ENCODE measurements around the gene ATP11A. TPM values are rescaled to one million over a fixed set of nuclear protein-coding genes. Genes with fewer than 3 reads are reported as not detected.
"Not testable (repeated sequence)": the region's sequence is repeated elsewhere in the genome, so short reads cannot be mapped to it uniquely, and the experiment has no call there.

Gene ATP11A
- total RNA-seq, 6 experiments from 2014 or later, result 24.3 to 57.4 (median 33.1) TPM

DNA sequence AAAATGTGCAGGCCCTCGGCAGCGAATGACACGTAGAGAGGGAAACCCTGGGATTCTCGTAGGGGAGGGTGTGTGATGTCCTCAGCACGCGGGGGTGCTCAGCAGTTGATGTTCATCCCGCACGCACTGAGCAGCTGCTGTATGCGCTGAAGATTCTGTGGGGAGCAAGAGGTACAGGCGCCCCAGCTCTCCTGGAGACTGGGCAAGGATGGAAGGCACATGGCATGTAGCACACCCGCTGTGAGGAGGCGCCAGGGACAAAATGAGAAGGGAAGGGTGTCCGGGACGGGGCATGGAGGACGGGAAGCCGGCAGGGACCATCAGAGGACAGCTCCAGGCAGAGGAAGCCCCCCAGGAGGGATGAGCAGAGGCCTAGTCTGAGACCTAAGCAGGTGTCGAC lies 15.4 kb downstream of the ATP11A start:
- no peak for TF ChIP-seq POLR2A (IDR thresholded peaks at IDR 0.05)
- TF ChIP-seq, protein P1, sequence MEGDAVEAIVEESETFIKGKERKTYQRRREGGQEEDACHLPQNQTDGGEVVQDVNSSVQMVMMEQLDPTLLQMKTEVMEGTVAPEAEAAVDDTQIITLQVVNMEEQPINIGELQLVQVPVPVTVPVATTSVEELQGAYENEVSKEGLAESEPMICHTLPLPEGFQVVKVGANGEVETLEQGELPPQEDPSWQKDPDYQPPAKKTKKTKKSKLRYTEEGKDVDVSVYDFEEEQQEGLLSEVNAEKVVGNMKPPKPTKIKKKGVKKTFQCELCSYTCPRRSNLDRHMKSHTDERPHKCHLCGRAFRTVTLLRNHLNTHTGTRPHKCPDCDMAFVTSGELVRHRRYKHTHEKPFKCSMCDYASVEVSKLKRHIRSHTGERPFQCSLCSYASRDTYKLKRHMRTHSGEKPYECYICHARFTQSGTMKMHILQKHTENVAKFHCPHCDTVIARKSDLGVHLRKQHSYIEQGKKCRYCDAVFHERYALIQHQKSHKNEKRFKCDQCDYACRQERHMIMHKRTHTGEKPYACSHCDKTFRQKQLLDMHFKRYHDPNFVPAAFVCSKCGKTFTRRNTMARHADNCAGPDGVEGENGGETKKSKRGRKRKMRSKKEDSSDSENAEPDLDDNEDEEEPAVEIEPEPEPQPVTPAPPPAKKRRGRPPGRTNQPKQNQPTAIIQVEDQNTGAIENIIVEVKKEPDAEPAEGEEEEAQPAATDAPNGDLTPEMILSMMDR (IDR thresholded peaks at IDR 0.05), result no peak
- no peak for ATAC-seq
- 86% methylated on average over 12 of the region's 17 CpGs for WGBS (ENCODE audit: insufficient coverage, low coverage, low lambda C conversion rate, missing lambda C conversion rate)

DNA sequence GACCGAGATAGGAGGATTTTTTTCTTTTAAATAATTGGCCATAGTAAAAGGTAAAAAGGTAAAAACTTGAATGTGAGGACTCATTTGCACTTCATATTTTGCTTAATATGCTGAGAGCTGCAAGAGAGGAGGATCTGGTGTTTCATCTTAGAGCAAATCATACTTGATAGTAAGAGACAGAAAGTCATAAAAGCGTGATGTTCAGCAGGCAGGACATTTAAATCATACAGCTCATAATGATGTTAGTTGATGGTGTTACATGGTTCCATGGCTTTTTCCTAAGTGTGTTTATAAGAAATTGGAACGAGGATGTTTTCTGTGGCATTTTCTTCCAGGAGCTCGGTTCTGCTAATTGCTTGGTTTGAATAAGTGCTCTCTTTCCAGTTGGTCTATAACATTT lies 16.3 kb downstream of the ATP11A start:
- Histone ChIP-seq H3K4me3 (no peak overlapping the region), H3K4me1 (peaks cover 0 to 9% (median 0%) of the 10 kb centered on the region in 4 donors), H3K9me3 (no peaks in the 10 kb centered on the region), H3K27me3 (no peaks in the 10 kb centered on the region), H3K27ac (no peak overlapping the region), H3K36me3 (no peaks in the 10 kb centered on the region)
- no peak for ATAC-seq
- intact Hi-C loops (cut with DNase I), result no loop called here
- no peak for DNase-seq
- TF ChIP-seq, protein P1 (IDR thresholded peaks at IDR 0.05), result no peak
- no peak for TF ChIP-seq POLR2A (IDR thresholded peaks at IDR 0.05)
- 92% methylated on average over 4 of the region's 4 CpGs for WGBS (ENCODE audit: insufficient coverage, low coverage, low lambda C conversion rate, missing lambda C conversion rate)

More for the DNA sequence above, 15.4 kb downstream of the ATP11A start:
- no peaks in the 10 kb centered on the region for H3K36me3 ChIP-seq
- no peaks in the 10 kb centered on the region for H3K27me3 ChIP-seq
- DNase-seq, result peak in 1 of 3 donors; percentile 33
- H3K4me1 ChIP-seq, result peaks cover 0 to under 1% (median 0%) of the 10 kb centered on the region in 4 donors
- no peaks in the 10 kb centered on the region for H3K9me3 ChIP-seq
- H3K4me3 ChIP-seq, result no peak overlapping the region
- H3K27ac ChIP-seq, result no peak overlapping the region
- intact Hi-C loops (cut with DNase I), result no loop called here

DNA sequence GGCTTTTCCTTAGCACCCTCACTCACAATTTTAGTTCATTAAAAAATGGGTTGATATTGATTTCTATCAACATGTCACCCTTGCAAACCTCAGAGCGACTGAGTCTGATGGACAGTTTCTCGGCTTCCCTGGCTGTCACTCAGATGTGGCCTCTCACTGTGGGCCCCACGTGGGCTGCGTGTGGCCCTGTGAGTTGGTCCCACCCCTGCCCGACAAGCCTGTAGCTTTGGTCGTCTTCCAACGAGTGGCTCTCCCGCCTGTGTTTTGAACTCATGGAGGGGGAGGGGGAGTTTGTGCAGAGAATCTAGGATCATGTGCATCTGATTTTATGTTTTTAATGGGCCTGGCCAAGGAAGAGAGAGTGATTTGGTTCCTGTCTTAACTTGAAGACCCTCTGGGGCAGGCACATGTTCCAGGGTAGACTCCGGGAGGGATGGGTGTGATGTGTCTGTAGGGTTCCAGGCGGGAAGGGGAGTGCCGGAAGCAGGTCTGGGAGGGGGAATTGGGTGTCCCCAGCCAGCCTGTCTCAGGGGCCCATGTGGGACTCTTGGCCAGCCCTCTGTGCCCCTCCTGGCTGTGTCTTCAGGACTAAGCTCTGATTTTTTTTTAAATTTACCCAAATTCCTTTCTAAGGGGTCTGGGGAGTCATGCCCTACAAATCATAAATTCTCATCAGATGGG lies 18.9 kb downstream of the ATP11A start:
- H3K4me1 ChIP-seq, result peaks cover 0 to 16% (median 6%) of the 10 kb centered on the region in 4 donors
- WGBS (ENCODE audit: insufficient coverage, low coverage, low lambda C conversion rate, missing lambda C conversion rate), result 50% methylated on average over 3 of the region's 11 CpGs
- ATAC-seq (no peak), DNase-seq (no peak)
- no peaks in the 10 kb centered on the region for H3K36me3 ChIP-seq
- TF ChIP-seq, protein P1 (IDR thresholded peaks at IDR 0.05), result no peak
- no peak for TF ChIP-seq POLR2A (IDR thresholded peaks at IDR 0.05)
- intact Hi-C loops (cut with DNase I), result no loop called here
- no peaks in the 10 kb centered on the region for H3K27me3 ChIP-seq
- no peak overlapping the region for H3K27ac ChIP-seq
- H3K9me3 ChIP-seq, result no peaks in the 10 kb centered on the region
- H3K4me3 ChIP-seq, result no peak overlapping the region

DNA sequence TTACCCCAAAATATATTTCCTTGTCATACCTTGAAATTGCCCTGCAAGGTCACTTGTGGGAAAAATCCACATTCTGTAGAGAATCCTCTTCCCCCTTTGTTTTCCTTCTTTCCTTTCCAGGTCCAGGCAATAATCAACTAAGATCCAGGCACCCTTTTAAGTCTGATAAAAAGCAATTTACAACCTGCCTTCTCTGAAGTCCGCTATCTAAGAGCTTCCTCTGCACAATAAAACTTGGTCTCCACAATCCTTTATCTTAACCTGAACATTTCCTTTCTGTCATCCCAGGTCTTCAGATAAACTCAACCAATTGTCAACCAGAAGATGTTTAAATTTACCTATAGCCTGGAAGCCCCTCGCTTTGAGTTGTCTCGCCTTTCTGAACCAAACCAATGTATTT lies 19.5 kb downstream of the ATP11A start:
- H3K27ac ChIP-seq; H3K27me3 ChIP-seq; H3K9me3 ChIP-seq; H3K36me3 ChIP-seq; intact Hi-C loops (cut with DNase I); ATAC-seq; H3K4me3 ChIP-seq; DNase-seq: not testable (repeated sequence)
- 95% methylated on average over 3 of the region's 3 CpGs for WGBS (ENCODE audit: insufficient coverage, low coverage, low lambda C conversion rate, missing lambda C conversion rate)
- H3K4me1 ChIP-seq, result peaks cover 0 to 16% (median 6%) of the 10 kb centered on the region in 4 donors
